Measurements from ENCODE around the gene NCAPG2.

DNA sequence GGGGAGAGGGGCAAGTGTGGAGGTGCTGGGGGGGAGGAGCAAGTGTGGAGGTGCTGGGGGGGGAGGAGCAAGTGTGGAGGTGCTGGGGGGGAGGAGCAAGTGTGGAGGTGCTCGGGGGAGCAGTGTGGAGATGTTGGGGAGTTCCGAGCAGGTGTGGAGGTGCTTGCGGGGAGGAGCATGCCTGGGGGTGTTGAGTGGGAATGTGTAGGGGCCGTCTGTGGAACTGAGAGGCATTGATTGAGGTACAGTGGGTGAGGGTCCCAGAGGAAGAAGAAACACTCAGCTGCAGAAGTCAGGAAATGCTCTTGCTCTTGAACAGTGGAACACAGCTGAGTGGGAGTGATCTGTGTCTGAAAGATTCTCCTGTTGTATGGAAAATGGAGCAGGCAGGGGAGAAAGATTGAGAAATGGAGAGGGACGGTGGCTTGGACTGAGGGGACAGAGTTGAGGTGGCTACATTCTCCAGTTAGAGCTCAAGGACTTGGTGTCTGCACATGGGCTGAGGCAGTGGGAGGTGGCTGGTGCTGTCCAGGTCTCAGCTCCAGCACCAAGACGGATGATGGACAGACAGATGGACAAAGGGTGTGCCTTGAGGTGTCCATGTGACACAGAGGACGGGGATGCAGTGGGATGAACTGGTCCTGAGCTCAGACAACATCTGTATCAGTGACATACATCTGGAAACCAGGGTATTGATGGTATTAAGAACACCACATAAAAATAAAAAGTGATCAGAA lies 25.2 kb upstream of the NCAPG2 start:
- TF ChIP-seq, protein P1, sequence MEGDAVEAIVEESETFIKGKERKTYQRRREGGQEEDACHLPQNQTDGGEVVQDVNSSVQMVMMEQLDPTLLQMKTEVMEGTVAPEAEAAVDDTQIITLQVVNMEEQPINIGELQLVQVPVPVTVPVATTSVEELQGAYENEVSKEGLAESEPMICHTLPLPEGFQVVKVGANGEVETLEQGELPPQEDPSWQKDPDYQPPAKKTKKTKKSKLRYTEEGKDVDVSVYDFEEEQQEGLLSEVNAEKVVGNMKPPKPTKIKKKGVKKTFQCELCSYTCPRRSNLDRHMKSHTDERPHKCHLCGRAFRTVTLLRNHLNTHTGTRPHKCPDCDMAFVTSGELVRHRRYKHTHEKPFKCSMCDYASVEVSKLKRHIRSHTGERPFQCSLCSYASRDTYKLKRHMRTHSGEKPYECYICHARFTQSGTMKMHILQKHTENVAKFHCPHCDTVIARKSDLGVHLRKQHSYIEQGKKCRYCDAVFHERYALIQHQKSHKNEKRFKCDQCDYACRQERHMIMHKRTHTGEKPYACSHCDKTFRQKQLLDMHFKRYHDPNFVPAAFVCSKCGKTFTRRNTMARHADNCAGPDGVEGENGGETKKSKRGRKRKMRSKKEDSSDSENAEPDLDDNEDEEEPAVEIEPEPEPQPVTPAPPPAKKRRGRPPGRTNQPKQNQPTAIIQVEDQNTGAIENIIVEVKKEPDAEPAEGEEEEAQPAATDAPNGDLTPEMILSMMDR (IDR thresholded peaks at IDR 0.05; ENCODE audit: borderline replicate concordance, extremely low read depth, low read length, poor library complexity, severe bottlenecking): no peak
- TF ChIP-seq EZH2 (IDR thresholded peaks at IDR 0.05; ENCODE audit: borderline replicate concordance, low read depth, low read length, severe bottlenecking): no peak
